Right atrium auricular region (tissue), 2 donors: Measurements from ENCODE around the gene CLVS2. TPM values are rescaled to one million over a fixed set of nuclear protein-coding genes. Genes with fewer than 3 reads are reported as not detected.

Source experiments
- DNase-seq: peaks from one replicate; pipeline ENCODE4 v3.0.0-alpha.2; 2019; ENCODE audit warnings: low spot score
- H3K27ac ChIP-seq, 2 donors: fragments of 200-600 bp; sonication (generic); 1 replicate in 1 of 2; 2 replicates in 1 of 2; pipeline ENCODE4 v1.5.1; 2016 to 2019
- H3K27me3 ChIP-seq, 2 donors: fragments of 200-600 bp; sonication (generic); one replicate each; pipeline versions ENCODE4 v1.5.1 to v1.6.0; 2017 to 2019
- H3K36me3 ChIP-seq: fragments of 200-600 bp; sonication (generic); one replicate; pipeline ENCODE4 v1.5.1; 2016
- H3K4me1 ChIP-seq, 2 donors: fragments of 200-600 bp; sonication (generic); one replicate each; pipeline versions ENCODE4 v1.5.1 to v1.6.0; 2017 to 2019
- H3K4me3 ChIP-seq, 2 donors: fragments of 200-600 bp; sonication (generic); 1 replicate in 1 of 2; 2 replicates in 1 of 2; pipeline ENCODE4 v1.5.1; 2017 to 2019; ENCODE audit warnings: mild to moderate bottlenecking in 1 of 2, moderate library complexity in 1 of 2
- H3K9me3 ChIP-seq, 2 donors: fragments of 200-600 bp; sonication (generic); one replicate each; pipeline ENCODE4 v1.5.1; 2019
- total RNA-seq, 2 donors: library from RNA; depleted of rRNA; stranded (reverse); fragments of >200 nt; gene quantifications; one replicate each; pipeline ENCODE4 v1.1.0, GENCODE V29; 2016
- TF ChIP-seq, protein P1 (sequence below), 2 donors: fragments of 200-600 bp; sonication (generic); IDR thresholded peaks; one replicate each; pipeline ENCODE4 v1.5.1; 2019; ENCODE audit warnings: antibody characterized with exemption in 2 of 2

CLVS2 gene
- total RNA-seq, 2 donors from 2014 or later = not detected

- Histone ChIP-seq H3K4me3 (no peak overlapping the region), H3K9me3 (no peaks in the 10 kb centered on the region), H3K4me1 (no peaks in the 10 kb centered on the region), H3K27ac (no peak overlapping the region), H3K36me3 (no peaks in the 10 kb centered on the region), H3K27me3 (no peaks in the 10 kb centered on the region)
- DNase-seq = no peak
- TF ChIP-seq, protein P1, sequence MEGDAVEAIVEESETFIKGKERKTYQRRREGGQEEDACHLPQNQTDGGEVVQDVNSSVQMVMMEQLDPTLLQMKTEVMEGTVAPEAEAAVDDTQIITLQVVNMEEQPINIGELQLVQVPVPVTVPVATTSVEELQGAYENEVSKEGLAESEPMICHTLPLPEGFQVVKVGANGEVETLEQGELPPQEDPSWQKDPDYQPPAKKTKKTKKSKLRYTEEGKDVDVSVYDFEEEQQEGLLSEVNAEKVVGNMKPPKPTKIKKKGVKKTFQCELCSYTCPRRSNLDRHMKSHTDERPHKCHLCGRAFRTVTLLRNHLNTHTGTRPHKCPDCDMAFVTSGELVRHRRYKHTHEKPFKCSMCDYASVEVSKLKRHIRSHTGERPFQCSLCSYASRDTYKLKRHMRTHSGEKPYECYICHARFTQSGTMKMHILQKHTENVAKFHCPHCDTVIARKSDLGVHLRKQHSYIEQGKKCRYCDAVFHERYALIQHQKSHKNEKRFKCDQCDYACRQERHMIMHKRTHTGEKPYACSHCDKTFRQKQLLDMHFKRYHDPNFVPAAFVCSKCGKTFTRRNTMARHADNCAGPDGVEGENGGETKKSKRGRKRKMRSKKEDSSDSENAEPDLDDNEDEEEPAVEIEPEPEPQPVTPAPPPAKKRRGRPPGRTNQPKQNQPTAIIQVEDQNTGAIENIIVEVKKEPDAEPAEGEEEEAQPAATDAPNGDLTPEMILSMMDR (IDR thresholded peaks at IDR 0.05) = no peak
Observed at GRCh38 chr6:123085403-123085802, 89.4 kb downstream of the CLVS2 start.

GRCh38 chr6:123089226-123089625, 93.2 kb downstream of the CLVS2 start:
- no peaks in the 10 kb centered on the region for H3K27me3 ChIP-seq
- no peaks in the 10 kb centered on the region for H3K9me3 ChIP-seq
- TF ChIP-seq, protein P1 (IDR thresholded peaks at IDR 0.05) = no peak
- DNase-seq = no peak
- no peak overlapping the region for H3K27ac ChIP-seq
- no peaks in the 10 kb centered on the region for H3K36me3 ChIP-seq
- H3K4me1 ChIP-seq = no peaks in the 10 kb centered on the region
- no peak overlapping the region for H3K4me3 ChIP-seq

DNA sequence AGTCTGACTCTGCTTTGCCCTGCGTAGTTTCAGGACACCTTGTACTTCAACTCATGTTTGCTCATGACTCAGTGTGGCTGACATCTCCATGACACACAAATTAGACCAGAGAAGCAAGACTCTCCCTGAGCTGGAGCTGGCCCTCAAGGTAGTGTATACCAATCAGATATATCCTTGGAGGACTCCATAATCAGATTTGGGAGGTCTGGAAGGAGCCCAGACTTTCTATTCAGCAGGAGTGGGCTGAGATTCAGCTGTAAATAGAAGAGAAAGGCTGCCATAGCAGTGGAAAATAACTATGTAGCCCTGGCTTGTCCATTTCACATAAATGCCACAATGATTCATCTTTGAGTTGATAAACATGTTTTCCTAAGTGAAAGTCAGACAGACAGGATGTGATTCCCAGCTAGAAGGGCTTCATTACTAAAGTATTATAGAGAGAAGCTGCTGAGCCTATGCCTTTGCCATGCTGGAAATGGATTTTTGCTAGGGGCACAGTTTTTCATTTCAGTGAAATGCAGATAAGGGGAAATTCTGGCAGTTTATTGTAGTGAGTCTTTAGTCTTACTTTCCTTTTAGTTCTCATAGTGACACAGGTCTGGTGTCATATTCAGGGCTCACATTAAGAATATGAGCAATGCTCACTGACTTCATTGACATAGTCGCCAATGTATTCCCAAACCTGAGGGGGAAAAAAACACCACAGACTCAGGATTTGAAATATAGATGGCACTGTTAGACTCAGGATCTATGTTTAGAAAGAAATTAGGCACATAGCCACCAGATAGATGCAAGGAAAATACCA, 95.3 kb downstream of the CLVS2 start:
- H3K9me3 ChIP-seq = no peaks in the 10 kb centered on the region
- no peaks in the 10 kb centered on the region for H3K27me3 ChIP-seq
- TF ChIP-seq, protein P1 (IDR thresholded peaks at IDR 0.05) = no peak
- DNase-seq = no peak
- no peak overlapping the region for H3K27ac ChIP-seq
- no peaks in the 10 kb centered on the region for H3K36me3 ChIP-seq
- H3K4me1 ChIP-seq = no peaks in the 10 kb centered on the region
- no peak overlapping the region for H3K4me3 ChIP-seq

GRCh38 chr6:123091896-123092271, 95.8 kb downstream of the CLVS2 start:
- Histone ChIP-seq H3K27ac (no peak overlapping the region), H3K9me3 (no peaks in the 10 kb centered on the region), H3K4me1 (no peaks in the 10 kb centered on the region), H3K27me3 (no peaks in the 10 kb centered on the region), H3K36me3 (no peaks in the 10 kb centered on the region), H3K4me3 (no peak overlapping the region)
- TF ChIP-seq, protein P1 (IDR thresholded peaks at IDR 0.05) = no peak
- no peak for DNase-seq

GRCh38 chr6:123094795-123095194, 98.8 kb downstream of the CLVS2 start:
- H3K36me3 ChIP-seq = no peaks in the 10 kb centered on the region
- H3K4me1 ChIP-seq = no peaks in the 10 kb centered on the region
- DNase-seq = no peak
- no peaks in the 10 kb centered on the region for H3K9me3 ChIP-seq
- no peaks in the 10 kb centered on the region for H3K27me3 ChIP-seq
- no peak overlapping the region for H3K27ac ChIP-seq
- TF ChIP-seq, protein P1 (IDR thresholded peaks at IDR 0.05) = no peak
- H3K4me3 ChIP-seq = no peak overlapping the region

DNA sequence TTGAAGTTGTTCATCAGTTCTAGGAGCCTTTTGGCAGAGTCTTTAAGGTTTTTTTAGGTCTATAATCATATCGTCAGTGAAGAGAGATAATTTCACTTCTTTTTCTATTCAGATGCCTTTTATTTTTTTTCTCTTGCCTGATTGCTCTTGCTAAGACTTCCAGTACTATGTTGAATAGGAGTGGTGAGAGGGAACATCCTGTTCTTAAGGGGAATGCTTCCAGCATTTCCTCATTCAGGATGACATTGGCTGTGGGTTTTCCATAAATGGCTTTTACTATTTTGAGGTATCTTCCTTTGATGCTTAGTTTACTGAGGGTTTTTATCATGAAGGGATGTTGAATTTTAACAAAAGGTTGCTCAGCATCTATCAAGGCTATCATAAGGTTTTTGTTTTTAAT, 109.5 kb downstream of the CLVS2 start:
- no peak for DNase-seq
- H3K27me3 ChIP-seq = no peaks in the 10 kb centered on the region
- no peak overlapping the region for H3K27ac ChIP-seq
- TF ChIP-seq, protein P1 (IDR thresholded peaks at IDR 0.05) = no peak
- no peak overlapping the region for H3K4me3 ChIP-seq
- no peaks in the 10 kb centered on the region for H3K36me3 ChIP-seq
- H3K9me3 ChIP-seq = no peaks in the 10 kb centered on the region
- no peaks in the 10 kb centered on the region for H3K4me1 ChIP-seq
